ENCODE data around the gene STIM2.

- TF ChIP-seq CTCF (IDR thresholded peaks at IDR 0.05) (no peak), POLR2A (IDR thresholded peaks at IDR 0.05) (no peak), POLR2AphosphoS5 (IDR thresholded peaks at IDR 0.05) (no peak)
Observed at GRCh38 chr4:26959654-26960047, 99.0 kb downstream of the STIM2 start.

All from transverse colon (tissue), 4 donors.